Spleen (tissue), 7 donors: ENCODE data around the gene NOL11.

Experiments used
- CTCF ChIP-seq, 11 experiments: fragments of 200-600 bp in 7 of 11; fragments of 450-650 bp in 4 of 11; sonication (generic) in 4 of 11; IDR thresholded peaks in 8 of 11; conservative IDR thresholded peaks in 3 of 11; 1 replicate in 7 of 11; 2 replicates in 4 of 11; pipeline versions ENCODE4 v1.4.0 to v1.8.0; 2016 to 2021; ENCODE audit warnings: antibody characterized with exemption in 11 of 11, inconsistent platforms in 4 of 11, mild to moderate bottlenecking in 1 of 11
- POLR2A ChIP-seq, 3 donors: fragments of 450-650 bp; IDR thresholded peaks; one replicate each; pipeline ENCODE4 v1.5.1; 2017; ENCODE audit warnings: antibody characterized with exemption in 3 of 3, mild to moderate bottlenecking in 1 of 3
- POLR2AphosphoS5 ChIP-seq, 3 donors: sonication (generic); formaldehyde crosslinking; IDR thresholded peaks; one replicate each; pipeline ENCODE4 v1.5.1; 2017; ENCODE audit warnings: antibody characterized with exemption in 3 of 3
- donor health status: DM: no; HTN: no; CAD: no; lungs with moderate emphysema.
- donor health status: DM: no; HTN: no; CAD: no.
- donor health status: DM: no; HTN: no; CAD: no.

DNA sequence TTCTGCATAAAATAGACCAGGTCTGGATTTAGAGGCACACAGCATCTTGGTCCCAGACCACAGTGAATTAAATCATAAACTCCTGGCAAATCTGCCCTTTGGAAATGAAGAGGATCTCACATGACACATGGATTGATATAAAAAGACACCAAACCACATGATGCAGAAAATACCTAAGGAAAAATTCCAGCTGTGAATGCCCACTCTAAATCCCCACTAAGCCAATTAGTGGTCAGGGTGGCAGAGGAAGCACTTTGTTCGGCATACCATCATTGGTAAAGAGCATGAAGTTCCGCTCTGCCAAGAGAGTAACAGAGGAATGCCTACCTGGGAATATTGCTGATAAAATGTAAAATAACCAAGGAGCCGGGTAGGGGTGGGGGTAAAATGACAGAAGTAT is 32.4 kb upstream of the NOL11 start:
- TF ChIP-seq CTCF (IDR thresholded peaks at IDR 0.05 in 8 of 11, conservative IDR thresholded peaks at IDR 0.05 in 3 of 11) (no peak), POLR2AphosphoS5 (IDR thresholded peaks at IDR 0.05) (no peak), POLR2A (IDR thresholded peaks at IDR 0.05) (no peak)
